HEK293T (cell line): Measurements from ENCODE around the gene SRPX2.

Experiments used
- BHLHE40 ChIP-seq: fragments of 450-650 bp; IDR thresholded peaks from 2 replicates; pipeline ENCODE4 v1.6.1; 2016; ENCODE audit warnings: mild to moderate bottlenecking, moderate library complexity, borderline replicate concordance
- FOXA1 ChIP-seq: fragments of 450-650 bp; IDR thresholded peaks from 2 replicates; pipeline ENCODE4 v1.6.1; 2016; ENCODE audit warnings: mild to moderate bottlenecking
- FOXM1 ChIP-seq: fragments of 450-650 bp; IDR thresholded peaks from 2 replicates; pipeline ENCODE4 v1.6.1; 2017; ENCODE audit warnings: mild to moderate bottlenecking, borderline replicate concordance
- LEF1 ChIP-seq: fragments of 450-650 bp; IDR thresholded peaks from 2 replicates; pipeline ENCODE4 v1.6.1; 2017; ENCODE audit warnings: mild to moderate bottlenecking, borderline replicate concordance
- NFRKB ChIP-seq: fragments of 450-650 bp; IDR thresholded peaks from 2 replicates; pipeline ENCODE4 v1.6.1; 2016; ENCODE audit warnings: mild to moderate bottlenecking, moderate library complexity
- SP1 ChIP-seq: fragments of 450-650 bp; IDR thresholded peaks from 2 replicates; pipeline ENCODE4 v1.6.1; 2017
- SUZ12 ChIP-seq: fragments of 450-650 bp; IDR thresholded peaks from 2 replicates; pipeline ENCODE4 v1.6.1; 2016; ENCODE audit warnings: mild to moderate bottlenecking
- TARDBP ChIP-seq: fragments of 450-650 bp; IDR thresholded peaks from 2 replicates; pipeline ENCODE4 v1.6.1; 2016
- ZNF384 ChIP-seq: fragments of 450-650 bp; IDR thresholded peaks from 2 replicates; pipeline ENCODE4 v1.6.1; 2016
- TF ChIP-seq, protein P1 (sequence below): fragments of 450-650 bp; IDR thresholded peaks from 2 replicates; pipeline ENCODE4 v1.6.1; 2016

GRCh38 chrX:100649550-100650356 lies 5.8 kb downstream of the SRPX2 start:
- TF ChIP-seq SUZ12, result no peak
- TF ChIP-seq SP1, result no peak
- TF ChIP-seq BHLHE40, result no peak
- TF ChIP-seq, protein P1, sequence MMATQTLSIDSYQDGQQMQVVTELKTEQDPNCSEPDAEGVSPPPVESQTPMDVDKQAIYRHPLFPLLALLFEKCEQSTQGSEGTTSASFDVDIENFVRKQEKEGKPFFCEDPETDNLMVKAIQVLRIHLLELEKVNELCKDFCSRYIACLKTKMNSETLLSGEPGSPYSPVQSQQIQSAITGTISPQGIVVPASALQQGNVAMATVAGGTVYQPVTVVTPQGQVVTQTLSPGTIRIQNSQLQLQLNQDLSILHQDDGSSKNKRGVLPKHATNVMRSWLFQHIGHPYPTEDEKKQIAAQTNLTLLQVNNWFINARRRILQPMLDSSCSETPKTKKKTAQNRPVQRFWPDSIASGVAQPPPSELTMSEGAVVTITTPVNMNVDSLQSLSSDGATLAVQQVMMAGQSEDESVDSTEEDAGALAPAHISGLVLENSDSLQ, result no peak
- no peak for TF ChIP-seq LEF1
- no peak for TF ChIP-seq NFRKB
- TF ChIP-seq ZNF384, result no peak
- no peak for TF ChIP-seq FOXM1
- no peak for TF ChIP-seq TARDBP
- TF ChIP-seq FOXA1, result no peak
